Neural progenitor cell (in vitro differentiated cells): ENCODE results near the gene AHNAK2. TPM values are rescaled to one million over a fixed set of nuclear protein-coding genes. Genes with fewer than 3 reads are reported as not detected.
A peak's percentile ranks its signal among the peaks of the same experiment; 100 is the strongest.

Experiments
- DNase-seq: peaks from one replicate; pipeline ENCODE4 v3.0.0-alpha.2; 2016; ENCODE audit warnings: low spot score
- H2AFZ ChIP-seq: fragments of 200-600 bp; sonication (generic); replicated peaks from 2 replicates; pipeline ENCODE4 v1.6.1; 2016; ENCODE audit warnings: antibody characterized with exemption
- H3F3A ChIP-seq: fragments of 200-600 bp; sonication (generic); 2 replicates; pipeline ENCODE4 v1.6.1; 2016; ENCODE audit warnings: antibody characterized with exemption, low read depth
- H3K27ac ChIP-seq: fragments of 200-600 bp; sonication (generic); 2 replicates; pipeline ENCODE4 v1.5.1; 2016; ENCODE audit warnings: mild to moderate bottlenecking
- H3K27me3 ChIP-seq: fragments of 200-600 bp; sonication (generic); 2 replicates; pipeline ENCODE4 v1.6.1; 2016; ENCODE audit warnings: mild to moderate bottlenecking, moderate library complexity
- H3K36me3 ChIP-seq: fragments of 200-600 bp; sonication (generic); 2 replicates; pipeline ENCODE4 v1.5.1; 2016
- H3K4me1 ChIP-seq: fragments of 200-600 bp; sonication (generic); 2 replicates; pipeline ENCODE4 v1.6.1; 2016; ENCODE audit warnings: mixed run types
- H3K4me2 ChIP-seq: fragments of 200-600 bp; sonication (generic); 2 replicates; pipeline ENCODE4 v1.6.1; 2016
- H3K4me3 ChIP-seq: fragments of 200-600 bp; sonication (generic); 2 replicates; pipeline ENCODE4 v1.5.1; 2016
- H3K79me2 ChIP-seq: fragments of 200-600 bp; sonication (generic); 2 replicates; pipeline ENCODE4 v1.6.1; 2016; ENCODE audit warnings: low read depth
- H3K9ac ChIP-seq: fragments of 200-600 bp; sonication (generic); 2 replicates; pipeline ENCODE4 v1.6.1; 2016
- H3K9me3 ChIP-seq: fragments of 200-600 bp; sonication (generic); 2 replicates; pipeline ENCODE4 v1.5.1; 2016; ENCODE audit warnings: low read depth
- H4K20me1 ChIP-seq: fragments of 200-600 bp; sonication (generic); 2 replicates; pipeline ENCODE4 v1.6.1; 2016; ENCODE audit warnings: low read depth
- H3K27ac Mint-ChIP-seq: 3 replicates; pipeline ENCODE4 v1.8.0; 2021; ENCODE audit warnings: mixed read lengths
- H3K27me3 Mint-ChIP-seq: 2 replicates; pipeline ENCODE4 v1.8.0; 2022; ENCODE audit warnings: low read depth, mild to moderate bottlenecking, inconsistent platforms, moderate library complexity, mixed read lengths; ENCODE audit not compliant: insufficient read depth
- H3K36me3 Mint-ChIP-seq: 3 replicates; pipeline ENCODE4 v1.8.0; 2021; ENCODE audit warnings: mixed read lengths
- H3K4me1 Mint-ChIP-seq: 3 replicates; pipeline ENCODE4 v1.8.0; 2021; ENCODE audit warnings: mixed read lengths
- H3K4me3 Mint-ChIP-seq: 3 replicates; pipeline ENCODE4 v1.8.0; 2021; ENCODE audit warnings: mild to moderate bottlenecking, moderate library complexity, mixed read lengths
- H3K9me3 Mint-ChIP-seq: 3 replicates; pipeline ENCODE4 v1.8.0; 2020; ENCODE audit warnings: mixed read lengths
- EZH2 ChIP-seq: fragments of 200-600 bp; sonication (generic); IDR thresholded peaks from 2 replicates; pipeline ENCODE4 v1.6.1; 2017; ENCODE audit warnings: antibody characterized with exemption, mild to moderate bottlenecking, moderate library complexity
- EZH2phosphoT487 ChIP-seq: fragments of 200-600 bp; sonication (generic); IDR thresholded peaks from 2 replicates; pipeline ENCODE4 v1.6.1; 2017; ENCODE audit warnings: antibody characterized with exemption
- total RNA-seq: library from RNA; depleted of rRNA; stranded (reverse); fragments of >200 nt; gene quantifications from 2 replicates; pipeline ENCODE4 v1.2.3, GENCODE V29; 2015; ENCODE audit warnings: low replicate concordance
- TF ChIP-seq, protein P1 (sequence below): fragments of 200-600 bp; sonication (generic); IDR thresholded peaks from 2 replicates; pipeline ENCODE4 v1.5.1; 2017; ENCODE audit warnings: antibody characterized with exemption, mild to moderate bottlenecking

AHNAK2 gene
- total RNA-seq, 1 donor from 2014 or later, result 0.77 TPM

- Histone ChIP-seq H3K27me3 (no peaks in the 10 kb centered on the region), H3K4me2 (no peak overlapping the region), H3K79me2 (no peaks in the 10 kb centered on the region), H3K9ac (no peak overlapping the region), H3K27ac (no peak overlapping the region), H3K9me3 (no peaks in the 10 kb centered on the region), H2AFZ (no peak overlapping the region), H3K36me3 (no peaks in the 10 kb centered on the region), H3F3A (no peaks in the 10 kb centered on the region), H4K20me1 (no peaks in the 10 kb centered on the region), H3K4me3 (no peak overlapping the region), H3K4me1 (no peaks in the 10 kb centered on the region)
- no peak overlapping the region for H3K4me3 Mint-ChIP-seq
- no peak for DNase-seq
- no peak overlapping the region for H3K27ac Mint-ChIP-seq
- H3K9me3 Mint-ChIP-seq, result peaks cover 2% of the 10 kb centered on the region
- H3K36me3 Mint-ChIP-seq, result peaks cover 15% of the 10 kb centered on the region
- H3K27me3 Mint-ChIP-seq, result peaks cover 4% of the 10 kb centered on the region
- peaks cover 3% of the 10 kb centered on the region for H3K4me1 Mint-ChIP-seq
- TF ChIP-seq, protein P1, sequence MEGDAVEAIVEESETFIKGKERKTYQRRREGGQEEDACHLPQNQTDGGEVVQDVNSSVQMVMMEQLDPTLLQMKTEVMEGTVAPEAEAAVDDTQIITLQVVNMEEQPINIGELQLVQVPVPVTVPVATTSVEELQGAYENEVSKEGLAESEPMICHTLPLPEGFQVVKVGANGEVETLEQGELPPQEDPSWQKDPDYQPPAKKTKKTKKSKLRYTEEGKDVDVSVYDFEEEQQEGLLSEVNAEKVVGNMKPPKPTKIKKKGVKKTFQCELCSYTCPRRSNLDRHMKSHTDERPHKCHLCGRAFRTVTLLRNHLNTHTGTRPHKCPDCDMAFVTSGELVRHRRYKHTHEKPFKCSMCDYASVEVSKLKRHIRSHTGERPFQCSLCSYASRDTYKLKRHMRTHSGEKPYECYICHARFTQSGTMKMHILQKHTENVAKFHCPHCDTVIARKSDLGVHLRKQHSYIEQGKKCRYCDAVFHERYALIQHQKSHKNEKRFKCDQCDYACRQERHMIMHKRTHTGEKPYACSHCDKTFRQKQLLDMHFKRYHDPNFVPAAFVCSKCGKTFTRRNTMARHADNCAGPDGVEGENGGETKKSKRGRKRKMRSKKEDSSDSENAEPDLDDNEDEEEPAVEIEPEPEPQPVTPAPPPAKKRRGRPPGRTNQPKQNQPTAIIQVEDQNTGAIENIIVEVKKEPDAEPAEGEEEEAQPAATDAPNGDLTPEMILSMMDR, result no peak
- TF ChIP-seq EZH2phosphoT487 (no peak), EZH2 (no peak)
Measured at GRCh38 chr14:104991896-104992230, 13.7 kb upstream of the AHNAK2 start.

GRCh38 chr14:104989951-104990303 is 11.8 kb upstream of the AHNAK2 start:
- H3K9me3 Mint-ChIP-seq, result peaks cover 2% of the 10 kb centered on the region
- H3K4me2 ChIP-seq, result no peak overlapping the region
- peaks cover 15% of the 10 kb centered on the region for H3K36me3 Mint-ChIP-seq
- H3K36me3 ChIP-seq, result no peaks in the 10 kb centered on the region
- no peaks in the 10 kb centered on the region for H3K27me3 ChIP-seq
- peaks cover 4% of the 10 kb centered on the region for H3K27me3 Mint-ChIP-seq
- no peaks in the 10 kb centered on the region for H3K79me2 ChIP-seq
- no peak overlapping the region for H3K4me3 Mint-ChIP-seq
- H3K9ac ChIP-seq, result no peak overlapping the region
- TF ChIP-seq, protein P1, result no peak
- TF ChIP-seq EZH2phosphoT487, result no peak
- peaks cover 7% of the 10 kb centered on the region for H4K20me1 ChIP-seq
- peaks cover 9% of the 10 kb centered on the region for H3K4me1 Mint-ChIP-seq
- no peak overlapping the region for H3K4me3 ChIP-seq
- no peak for DNase-seq
- H3K4me1 ChIP-seq, result no peaks in the 10 kb centered on the region
- H3K27ac Mint-ChIP-seq, result no peak overlapping the region
- H3F3A ChIP-seq, result no peaks in the 10 kb centered on the region
- no peak overlapping the region for H3K27ac ChIP-seq
- H2AFZ ChIP-seq, result no peak overlapping the region
- H3K9me3 ChIP-seq, result no peaks in the 10 kb centered on the region

DNA sequence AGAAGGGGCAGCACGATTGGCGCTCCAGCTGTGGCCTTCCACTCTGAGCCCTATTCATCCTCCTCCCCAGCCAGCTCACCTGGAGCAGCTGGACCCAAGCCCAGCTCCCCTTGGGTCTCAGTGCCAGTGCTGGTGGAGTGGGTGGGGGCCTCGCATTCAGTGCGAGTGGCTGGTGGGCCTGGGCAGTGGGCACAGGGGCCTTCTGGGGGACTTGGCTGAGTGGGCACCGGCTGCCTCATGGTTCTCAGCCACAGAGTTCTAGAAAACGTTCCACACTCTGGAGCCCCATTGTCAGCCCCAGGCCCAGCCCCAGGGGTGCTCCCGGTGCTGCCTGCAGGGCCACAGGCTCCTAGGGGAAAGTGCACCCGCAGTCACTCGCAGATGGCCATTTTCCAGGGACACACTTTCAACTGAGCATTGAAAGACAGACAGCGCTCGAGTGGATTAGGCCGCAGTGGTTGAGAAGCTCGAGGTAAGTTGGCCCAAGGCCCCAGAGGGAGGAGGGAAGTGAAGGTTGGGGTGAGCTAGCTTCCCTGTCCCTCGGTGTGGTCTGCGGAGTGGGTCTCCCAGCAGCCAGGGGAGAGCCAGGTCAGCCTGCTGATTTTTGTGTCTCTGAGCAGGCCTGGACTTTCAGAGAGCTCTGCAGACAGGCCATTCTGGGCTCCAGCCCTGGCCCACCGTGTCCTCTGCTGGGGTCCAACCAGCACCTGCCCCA is 11.2 kb upstream of the AHNAK2 start:
- no peaks in the 10 kb centered on the region for H3K79me2 ChIP-seq
- H3K4me2 ChIP-seq, result no peak overlapping the region
- DNase-seq, result no peak
- no peak overlapping the region for H3K9ac ChIP-seq
- H3F3A ChIP-seq, result no peaks in the 10 kb centered on the region
- H2AFZ ChIP-seq, result no peak overlapping the region
- H3K4me3 Mint-ChIP-seq, result no peak overlapping the region
- H3K27me3 ChIP-seq, result no peaks in the 10 kb centered on the region
- peaks cover 7% of the 10 kb centered on the region for H3K27me3 Mint-ChIP-seq
- TF ChIP-seq EZH2phosphoT487, result no peak
- TF ChIP-seq EZH2, result no peak
- no peak overlapping the region for H3K27ac ChIP-seq
- H3K36me3 ChIP-seq, result no peaks in the 10 kb centered on the region
- no peaks in the 10 kb centered on the region for H3K9me3 ChIP-seq
- peaks cover 7% of the 10 kb centered on the region for H4K20me1 ChIP-seq
- peaks cover 15% of the 10 kb centered on the region for H3K36me3 Mint-ChIP-seq
- H3K4me1 Mint-ChIP-seq, result peaks cover 9% of the 10 kb centered on the region
- no peak overlapping the region for H3K4me3 ChIP-seq
- peaks cover 2% of the 10 kb centered on the region for H3K9me3 Mint-ChIP-seq
- no peaks in the 10 kb centered on the region for H3K4me1 ChIP-seq
- no peak overlapping the region for H3K27ac Mint-ChIP-seq

DNA sequence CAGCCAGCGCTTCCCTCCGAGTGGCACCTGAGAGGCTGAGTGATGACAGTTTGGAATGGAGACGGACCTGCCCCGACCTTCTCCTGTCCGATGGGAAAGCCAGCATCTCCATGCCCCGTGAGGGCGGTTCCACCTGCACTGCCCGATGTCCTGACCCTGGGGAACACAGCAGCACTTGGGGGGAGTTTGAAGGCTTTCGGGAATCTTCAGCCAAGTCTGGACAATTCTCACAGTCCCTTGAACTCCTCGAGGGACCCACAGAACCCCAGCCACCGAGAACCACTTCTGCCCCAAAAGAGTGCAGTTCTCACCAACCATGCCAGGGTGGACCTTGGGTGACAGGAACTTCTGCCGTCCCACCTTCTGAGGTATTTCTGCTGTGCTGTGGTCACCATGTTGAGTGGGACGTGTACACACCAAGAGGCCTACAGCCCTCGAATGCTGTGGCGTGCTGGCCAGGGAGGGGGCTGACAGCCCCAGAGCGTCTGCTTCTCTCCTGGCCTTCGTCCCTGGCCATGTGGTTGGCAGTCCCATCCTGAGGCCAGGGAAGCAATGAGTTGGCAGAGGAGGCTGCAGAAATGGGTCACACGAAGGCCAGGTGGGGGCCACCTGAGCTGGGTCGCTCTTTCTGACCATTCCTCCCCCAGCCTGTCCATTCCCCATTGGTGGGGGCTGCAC is 8.5 kb upstream of the AHNAK2 start:
- H3K4me2 ChIP-seq, result peak overlapping the region; percentile 100
- no peaks in the 10 kb centered on the region for H3K4me1 ChIP-seq
- no peak overlapping the region for H3K27ac ChIP-seq
- Mint-ChIP-seq H3K4me3 (peak overlapping the region; percentile 84), H3K4me1 (peaks cover 13% of the 10 kb centered on the region), H3K27me3 (peaks cover 7% of the 10 kb centered on the region), H3K27ac (no peak overlapping the region), H3K36me3 (no peaks in the 10 kb centered on the region), H3K9me3 (no peaks in the 10 kb centered on the region)
- no peaks in the 10 kb centered on the region for H3F3A ChIP-seq
- no peaks in the 10 kb centered on the region for H3K36me3 ChIP-seq
- H3K27me3 ChIP-seq, result no peaks in the 10 kb centered on the region
- H4K20me1 ChIP-seq, result peaks cover 7% of the 10 kb centered on the region
- no peaks in the 10 kb centered on the region for H3K9me3 ChIP-seq
- peak overlapping the region; percentile 97 for H3K4me3 ChIP-seq
- H2AFZ ChIP-seq, result no peak overlapping the region
- TF ChIP-seq EZH2phosphoT487 (no peak), EZH2 (no peak)
- TF ChIP-seq, protein P1, result no peak
- no peak for DNase-seq
- H3K9ac ChIP-seq, result peak overlapping the region; percentile 71
- H3K79me2 ChIP-seq, result no peaks in the 10 kb centered on the region
